ENCODE data around the gene B3GNT5.
A peak's percentile ranks its signal among the peaks of the same experiment; 100 is the strongest.

The B3GNT5 gene

GRCh38 chr3:183295211-183295610, 42.2 kb downstream of the B3GNT5 start:
- DNase-seq, result peak; percentile 33

GRCh38 chr3:183296944-183297343, 43.9 kb downstream of the B3GNT5 start:
- DNase-seq, result no peak

- DNase-seq, result peak; percentile 89
Measured at GRCh38 chr3:183298701-183299153, 45.7 kb downstream of the B3GNT5 start.

- DNase-seq, result no peak
Measured at GRCh38 chr3:183299976-183300375, 46.9 kb downstream of the B3GNT5 start.

- DNase-seq, result peak; percentile 54
Measured at GRCh38 chr3:183300996-183301562, 48.0 kb downstream of the B3GNT5 start.

GRCh38 chr3:183301937-183302580, 49.0 kb downstream of the B3GNT5 start:
- peak; percentile 33 for DNase-seq

- no peak for DNase-seq
Measured at GRCh38 chr3:183303690-183304089, 50.6 kb downstream of the B3GNT5 start.

- DNase-seq, result peak; percentile 70
Measured at GRCh38 chr3:183306798-183307671, 54.0 kb downstream of the B3GNT5 start.

GRCh38 chr3:183307749-183308148, 54.7 kb downstream of the B3GNT5 start:
- DNase-seq, result no peak

GRCh38 chr3:183308751-183309150, 55.7 kb downstream of the B3GNT5 start:
- no peak for DNase-seq

GRCh38 chr3:183309276-183309675, 56.2 kb downstream of the B3GNT5 start:
- DNase-seq, result no peak

- no peak for DNase-seq
Measured at GRCh38 chr3:183310936-183311335, 57.9 kb downstream of the B3GNT5 start.

- no peak for DNase-seq
Measured at GRCh38 chr3:183312433-183312832, 59.4 kb downstream of the B3GNT5 start.

GRCh38 chr3:183313351-183313750, 60.3 kb downstream of the B3GNT5 start:
- DNase-seq, result no peak

- DNase-seq, result no peak
Measured at GRCh38 chr3:183313764-183314163, 60.7 kb downstream of the B3GNT5 start.

GRCh38 chr3:183315739-183316138, 62.7 kb downstream of the B3GNT5 start:
- DNase-seq, result no peak

GRCh38 chr3:183317271-183317670, 64.2 kb downstream of the B3GNT5 start:
- no peak for DNase-seq

- peak; percentile 66 for DNase-seq
Measured at GRCh38 chr3:183317886-183318865, 65.1 kb downstream of the B3GNT5 start.

- no peak for DNase-seq
Measured at GRCh38 chr3:183318877-183319276, 65.8 kb downstream of the B3GNT5 start.

- DNase-seq, result no peak
Measured at GRCh38 chr3:183319371-183319770, 66.3 kb downstream of the B3GNT5 start.
